Retinal pigment epithelial cell (primary cell): ENCODE results near the gene PECR.
"Not testable (repeated sequence)": the region's sequence is repeated elsewhere in the genome, so short reads cannot be mapped to it uniquely, and the experiment has no call there.

Experiments
- DNase-seq: peaks from one replicate; pipeline ENCODE4 v3.0.0-alpha.2; 2010; ENCODE audit warnings: low read depth
- H3K4me3 ChIP-seq: 2 replicates; pipeline ENCODE4 v1.5.1; 2011; ENCODE audit warnings: mild to moderate bottlenecking, low read length, control low read depth, moderate library complexity
- CTCF ChIP-seq: conservative IDR thresholded peaks from 2 replicates; pipeline ENCODE4 v1.5.1; 2011; ENCODE audit warnings: low read depth, low read length, control low read depth, inconsistent platforms

PECR gene

GRCh38 chr2:215994911-215995310 is 86.7 kb downstream of the PECR start:
- TF ChIP-seq CTCF = no peak
- no peak overlapping the region for H3K4me3 ChIP-seq
- DNase-seq = no peak

GRCh38 chr2:215988556-215989207 is 92.9 kb downstream of the PECR start:
- not testable (repeated sequence) for DNase-seq, H3K4me3 ChIP-seq
